Peyer's patch (tissue), 4 donors: ENCODE data around the gene MED15. TPM values are rescaled to one million over a fixed set of nuclear protein-coding genes. Genes with fewer than 3 reads are reported as not detected.

ENCODE experiments used
- DNase-seq, 3 donors: peaks; one replicate each; pipeline ENCODE4 v3.0.0-alpha.2; 2017 to 2019
- H3K27ac ChIP-seq, 4 donors: fragments of 200-600 bp; sonication (generic); one replicate each; pipeline ENCODE4 v1.5.1; 2016 to 2019
- H3K27me3 ChIP-seq, 2 donors: fragments of 200-600 bp; sonication (generic); one replicate each; pipeline ENCODE4 v1.5.1; 2019
- H3K36me3 ChIP-seq, 3 donors: fragments of 200-600 bp; sonication (generic); one replicate each; pipeline ENCODE4 v1.5.1; 2016 to 2019
- H3K4me1 ChIP-seq, 4 donors: fragments of 200-600 bp; sonication (generic); one replicate each; pipeline ENCODE4 v1.5.1; 2016 to 2019
- H3K4me3 ChIP-seq, 4 donors: fragments of 200-600 bp; sonication (generic); 1 replicate in 3 of 4; 2 replicates in 1 of 4; pipeline ENCODE4 v1.5.1; 2016 to 2019; ENCODE audit warnings: mild to moderate bottlenecking in 1 of 4
- H3K9me3 ChIP-seq, 4 donors: fragments of 200-600 bp; sonication (generic); one replicate each; pipeline ENCODE4 v1.5.1; 2016 to 2019; ENCODE audit warnings: mild to moderate bottlenecking in 1 of 4
- POLR2A ChIP-seq, 2 donors: fragments of 450-650 bp; IDR thresholded peaks; one replicate each; pipeline ENCODE4 v1.5.1; 2017; ENCODE audit warnings: antibody characterized with exemption in 2 of 2, mild to moderate bottlenecking in 2 of 2, moderate library complexity in 2 of 2
- total RNA-seq, 4 donors: library from RNA; depleted of rRNA; stranded (reverse); fragments of >200 nt; gene quantifications; one replicate each; pipeline ENCODE4 v1.1.0, GENCODE V29; 2016
- TF ChIP-seq, protein P1 (sequence below), 6 experiments: fragments of 450-650 bp in 4 of 6; fragments of 200-600 bp in 2 of 6; sonication (generic) in 1 of 6; IDR thresholded peaks; one replicate each; pipeline ENCODE4 v1.5.1; 2017 to 2019; ENCODE audit warnings: antibody characterized with exemption in 6 of 6, mild to moderate bottlenecking in 3 of 6, moderate library complexity in 1 of 6

MED15 gene
- total RNA-seq, 4 donors from 2014 or later = 115 to 215 (median 161) TPM

DNA sequence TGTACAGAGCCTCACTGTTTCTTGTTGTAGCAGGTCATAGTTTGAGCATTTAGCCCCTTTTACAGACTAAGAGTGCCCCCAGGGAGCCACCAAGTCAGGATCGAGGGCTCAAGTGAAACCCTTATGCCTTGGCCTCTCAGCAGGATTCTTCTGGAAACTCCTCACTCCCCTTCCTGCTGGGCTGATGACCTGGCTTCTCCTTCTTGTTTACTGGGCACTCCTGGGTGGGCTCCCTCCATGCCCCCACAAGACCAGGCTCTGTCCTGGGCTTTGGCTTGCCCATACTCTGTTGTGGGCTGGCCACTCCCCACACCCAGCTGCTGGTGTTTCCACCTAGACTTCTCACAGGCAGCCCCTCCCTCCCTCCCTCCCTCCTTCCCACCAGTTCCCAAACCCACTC, 69.6 kb downstream of the MED15 start:
- DNase-seq = no peak

DNA sequence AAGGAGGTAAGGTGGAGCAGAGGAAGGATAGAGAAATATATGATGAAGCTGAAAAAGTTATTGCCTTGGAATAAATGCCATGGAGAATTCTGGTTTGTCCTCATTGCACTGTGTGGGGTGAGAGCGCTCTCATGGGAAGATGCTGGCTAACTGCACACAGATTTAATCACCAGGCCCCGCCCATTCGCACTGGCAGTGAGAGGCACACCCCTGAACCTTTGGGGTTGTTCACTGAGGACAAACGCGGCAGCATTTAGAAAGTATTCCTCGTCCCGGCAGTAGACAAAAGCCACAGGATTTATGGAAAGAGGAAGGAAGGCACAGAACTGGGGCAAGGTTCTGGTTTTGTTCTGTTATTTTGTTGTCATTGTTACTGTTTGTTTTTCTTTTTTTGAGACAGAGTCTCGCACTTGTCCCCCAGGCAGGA, 70.2 kb downstream of the MED15 start:
- TF ChIP-seq, protein P1, sequence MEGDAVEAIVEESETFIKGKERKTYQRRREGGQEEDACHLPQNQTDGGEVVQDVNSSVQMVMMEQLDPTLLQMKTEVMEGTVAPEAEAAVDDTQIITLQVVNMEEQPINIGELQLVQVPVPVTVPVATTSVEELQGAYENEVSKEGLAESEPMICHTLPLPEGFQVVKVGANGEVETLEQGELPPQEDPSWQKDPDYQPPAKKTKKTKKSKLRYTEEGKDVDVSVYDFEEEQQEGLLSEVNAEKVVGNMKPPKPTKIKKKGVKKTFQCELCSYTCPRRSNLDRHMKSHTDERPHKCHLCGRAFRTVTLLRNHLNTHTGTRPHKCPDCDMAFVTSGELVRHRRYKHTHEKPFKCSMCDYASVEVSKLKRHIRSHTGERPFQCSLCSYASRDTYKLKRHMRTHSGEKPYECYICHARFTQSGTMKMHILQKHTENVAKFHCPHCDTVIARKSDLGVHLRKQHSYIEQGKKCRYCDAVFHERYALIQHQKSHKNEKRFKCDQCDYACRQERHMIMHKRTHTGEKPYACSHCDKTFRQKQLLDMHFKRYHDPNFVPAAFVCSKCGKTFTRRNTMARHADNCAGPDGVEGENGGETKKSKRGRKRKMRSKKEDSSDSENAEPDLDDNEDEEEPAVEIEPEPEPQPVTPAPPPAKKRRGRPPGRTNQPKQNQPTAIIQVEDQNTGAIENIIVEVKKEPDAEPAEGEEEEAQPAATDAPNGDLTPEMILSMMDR (IDR thresholded peaks at IDR 0.05) = no peak
- TF ChIP-seq POLR2A (IDR thresholded peaks at IDR 0.05) = no peak
- H3K36me3 ChIP-seq = peaks cover 0 to 100% (median 0%) of the 10 kb centered on the region in 3 donors
- H3K9me3 ChIP-seq = no peaks in the 10 kb centered on the region
- H3K4me1 ChIP-seq = peaks cover 0 to 21% (median 2%) of the 10 kb centered on the region in 4 donors
- H3K27me3 ChIP-seq = no peaks in the 10 kb centered on the region
- DNase-seq = peak in 1 of 3 donors; percentile 69
- no peak overlapping the region for H3K4me3 ChIP-seq
- no peak overlapping the region for H3K27ac ChIP-seq

More for the DNA sequence above, 69.6 kb downstream of the MED15 start:
- Histone ChIP-seq H3K36me3 (peaks cover 0 to 100% (median 0%) of the 10 kb centered on the region in 3 donors), H3K4me3 (no peak overlapping the region), H3K9me3 (no peaks in the 10 kb centered on the region), H3K4me1 (peaks cover 0 to 21% (median 2%) of the 10 kb centered on the region in 4 donors), H3K27me3 (no peaks in the 10 kb centered on the region), H3K27ac (no peak overlapping the region)
- no peak for TF ChIP-seq POLR2A (IDR thresholded peaks at IDR 0.05)
- TF ChIP-seq, protein P1 (IDR thresholded peaks at IDR 0.05) = no peak

DNA sequence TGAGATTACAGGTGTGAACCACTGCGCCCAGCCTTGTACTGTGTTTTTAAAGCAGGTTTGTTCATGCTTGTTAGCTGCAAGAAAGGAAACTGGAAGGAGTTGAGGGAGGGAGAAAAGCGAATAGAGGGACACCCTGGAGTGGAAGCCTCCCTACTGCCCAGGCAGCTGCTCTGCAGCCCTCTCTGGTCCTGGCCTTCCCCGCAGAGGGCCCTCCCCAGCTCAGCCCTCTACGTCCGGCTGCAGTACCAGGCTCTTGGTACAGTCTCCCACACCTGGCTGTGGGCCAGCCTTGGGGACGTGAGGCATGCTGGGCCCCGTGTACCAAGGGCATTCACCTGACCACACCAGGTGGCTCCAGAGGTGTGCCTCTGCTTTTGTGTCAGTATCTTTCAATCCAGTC, 70.8 kb downstream of the MED15 start:
- Histone ChIP-seq H3K4me1 (peaks cover 0 to 21% (median 2%) of the 10 kb centered on the region in 4 donors), H3K4me3 (no peak overlapping the region), H3K36me3 (peaks cover 0 to 100% (median 0%) of the 10 kb centered on the region in 3 donors), H3K27me3 (no peaks in the 10 kb centered on the region), H3K9me3 (no peaks in the 10 kb centered on the region), H3K27ac (no peak overlapping the region)
- no peak for DNase-seq
- TF ChIP-seq POLR2A (IDR thresholded peaks at IDR 0.05) = no peak

DNA sequence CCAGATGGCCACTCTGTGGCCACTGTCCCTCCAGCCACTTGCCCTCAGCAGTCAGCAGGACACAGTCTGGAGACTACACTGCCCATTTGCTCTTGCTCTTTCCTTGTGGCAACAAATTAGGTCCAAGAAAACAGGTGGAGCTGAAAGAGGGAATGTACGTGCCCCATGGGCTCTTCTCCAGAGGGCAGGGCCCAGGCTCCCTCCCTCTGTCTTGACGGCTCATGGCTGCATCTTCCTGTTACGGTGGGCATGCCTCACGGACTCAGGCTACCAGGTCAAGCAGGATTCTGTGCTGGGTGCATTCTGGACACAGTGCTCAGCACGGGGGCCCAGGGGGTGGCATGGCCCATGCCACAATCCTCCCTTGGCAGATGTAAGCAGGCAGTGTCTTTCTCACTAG, 71.3 kb downstream of the MED15 start:
- H3K9me3 ChIP-seq = no peaks in the 10 kb centered on the region
- H3K4me3 ChIP-seq = no peak overlapping the region
- H3K36me3 ChIP-seq = peaks cover 0 to 100% (median 0%) of the 10 kb centered on the region in 3 donors
- no peaks in the 10 kb centered on the region for H3K27me3 ChIP-seq
- no peak for DNase-seq
- no peak overlapping the region for H3K27ac ChIP-seq
- TF ChIP-seq, protein P1 (IDR thresholded peaks at IDR 0.05) = no peak
- no peak for TF ChIP-seq POLR2A (IDR thresholded peaks at IDR 0.05)
- H3K4me1 ChIP-seq = peaks cover 0 to 21% (median 2%) of the 10 kb centered on the region in 4 donors

DNA sequence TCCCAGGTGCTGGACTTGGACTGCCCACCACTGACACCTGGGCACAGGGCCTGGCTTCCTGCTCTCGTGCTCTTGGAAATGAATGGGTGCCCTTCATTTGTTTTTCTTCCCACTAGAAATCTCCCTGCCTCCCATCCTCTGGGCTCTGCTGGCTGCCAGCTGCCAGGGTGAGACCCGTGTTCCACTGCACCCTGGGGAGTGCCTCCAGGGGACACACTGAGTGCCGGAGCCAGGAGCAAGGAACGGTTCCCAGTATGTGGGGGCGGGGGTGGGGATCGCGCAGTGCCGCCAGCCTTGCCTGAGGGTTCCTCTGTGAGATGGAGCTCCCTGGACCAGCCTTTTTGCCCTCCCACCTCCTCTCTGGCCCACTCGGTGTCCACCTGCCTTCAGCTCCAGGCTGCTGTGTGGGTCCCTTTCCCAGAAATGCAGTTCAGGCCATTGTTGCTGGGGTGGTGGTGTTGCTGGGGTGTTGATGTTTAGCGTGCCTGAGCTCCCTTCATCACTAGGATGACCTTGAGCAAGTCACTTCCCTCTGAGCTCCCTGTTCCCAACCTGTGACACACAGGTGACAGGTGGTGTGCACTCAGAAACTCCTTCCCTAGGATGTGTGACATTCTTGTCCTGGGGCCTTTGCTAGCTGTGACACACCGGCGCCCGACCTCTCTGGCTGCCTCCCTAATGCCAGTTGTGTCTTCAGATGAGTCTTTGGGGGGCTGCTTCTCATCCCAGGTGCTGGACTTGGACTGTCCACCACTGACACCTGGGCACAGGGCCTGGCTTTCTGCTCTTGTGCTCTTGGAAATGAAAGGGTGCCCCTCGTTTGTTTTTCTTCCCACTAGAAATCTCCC, 72.1 kb downstream of the MED15 start:
- H3K27ac ChIP-seq = no peak overlapping the region
- H3K27me3 ChIP-seq = no peaks in the 10 kb centered on the region
- peaks cover 0 to 18% (median 2%) of the 10 kb centered on the region in 4 donors for H3K4me1 ChIP-seq
- H3K36me3 ChIP-seq = peaks cover 0 to 100% (median 0%) of the 10 kb centered on the region in 3 donors
- DNase-seq = no peak
- H3K9me3 ChIP-seq = no peaks in the 10 kb centered on the region
- H3K4me3 ChIP-seq = no peak overlapping the region
- no peak for TF ChIP-seq POLR2A (IDR thresholded peaks at IDR 0.05)
- TF ChIP-seq, protein P1 (IDR thresholded peaks at IDR 0.05) = no peak

DNA sequence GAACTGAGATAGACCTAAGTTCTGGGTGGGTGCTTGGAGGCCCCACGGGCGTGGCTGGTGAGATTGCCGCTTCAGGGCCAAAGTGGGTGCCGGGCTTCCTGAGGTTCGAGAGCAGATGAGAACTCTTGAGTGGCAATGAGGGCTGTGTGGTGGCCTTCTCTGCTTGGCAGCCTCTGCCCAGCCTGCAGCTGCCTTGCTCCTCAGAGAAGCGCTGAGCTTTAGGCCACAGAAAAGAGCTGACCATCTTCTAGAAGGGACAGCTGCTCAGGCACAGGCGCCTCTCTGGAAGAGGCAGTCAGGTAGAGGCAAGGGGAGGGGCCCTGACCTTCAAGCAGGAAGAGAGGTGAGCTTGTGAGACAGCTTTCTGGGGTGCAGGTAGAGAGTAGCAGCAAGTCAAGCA, 72.8 kb downstream of the MED15 start:
- Histone ChIP-seq H3K27ac (no peak overlapping the region), H3K36me3 (peaks cover 0 to 100% (median 0%) of the 10 kb centered on the region in 3 donors)

More for the DNA sequence above, 72.8 kb downstream of the MED15 start:
- no peak for DNase-seq
- H3K27me3 ChIP-seq = no peaks in the 10 kb centered on the region
- H3K4me3 ChIP-seq = no peak overlapping the region
- H3K9me3 ChIP-seq = no peaks in the 10 kb centered on the region
- no peak for TF ChIP-seq POLR2A (IDR thresholded peaks at IDR 0.05)
- TF ChIP-seq, protein P1 (IDR thresholded peaks at IDR 0.05) = no peak
- peaks cover 0 to 18% (median 2%) of the 10 kb centered on the region in 4 donors for H3K4me1 ChIP-seq
